PC-3 (cell line): ENCODE results near the gene BNIP3. TPM values are rescaled to one million over a fixed set of nuclear protein-coding genes. Genes with fewer than 3 reads are reported as not detected.
A peak's percentile ranks its signal among the peaks of the same experiment; 100 is the strongest.
"Not testable (repeated sequence)": the region's sequence is repeated elsewhere in the genome, so short reads cannot be mapped to it uniquely, and the experiment has no call there.

Source experiments
- ATAC-seq: fragments of 200-7000 bp; cut with Tn5 transposase; 2 replicates; pipeline ENCODE4 v1.9.1; 2020; ENCODE audit warnings: mild to moderate bottlenecking, moderate library complexity
- BruUV-seq: library from RNA; stranded (reverse); fragments of 400-500 nt; replicated peaks from 2 replicates; lab custom pipeline; 2021; lab: Mats Ljungman, UMichigan
- CTCF ChIA-PET: fragments of 300-600 bp; sonication (Branson Sonifier 250); formaldehyde crosslinking; loops from one replicate; lab custom pipeline; 2022; ENCODE audit warnings: antibody characterized with exemption; lab: Charles Lee
- POLR2A ChIA-PET: fragments of 300-600 bp; sonication (Branson Sonifier 250); formaldehyde crosslinking; loops from one replicate; lab custom pipeline; 2022; ENCODE audit warnings: antibody characterized with exemption; ENCODE audit not compliant: unreplicated experiment; lab: Charles Lee
- DNase-seq: peaks from one replicate; pipeline ENCODE4 v3.0.0-alpha.2; 2015
- H2AFZ ChIP-seq: fragments of 300-600 bp; sonication (generic); 2 replicates; pipeline ENCODE4 v1.6.0; 2016; ENCODE audit warnings: antibody characterized with exemption, low read length
- H3F3A ChIP-seq: fragments of 300-600 bp; sonication (generic); one replicate; pipeline ENCODE4 v1.6.0; 2017; ENCODE audit warnings: antibody characterized with exemption, low read length, control low read depth, mild to moderate bottlenecking; ENCODE audit not compliant: unreplicated experiment
- H3K27ac ChIP-seq: fragments of 300-600 bp; sonication (generic); 2 replicates; pipeline ENCODE4 v1.5.1; 2016; ENCODE audit warnings: mild to moderate bottlenecking, low read length
- H3K27me3 ChIP-seq: fragments of 300-600 bp; sonication (generic); 2 replicates; pipeline ENCODE4 v1.6.1; 2016; ENCODE audit warnings: low read length, mixed read lengths
- H3K36me3 ChIP-seq: fragments of 300-600 bp; sonication (generic); 2 replicates; pipeline ENCODE4 v1.6.1; 2016; ENCODE audit warnings: low read depth, mixed run types, low read length, mixed read lengths
- H3K4me1 ChIP-seq: fragments of 300-600 bp; sonication (generic); 2 replicates; pipeline ENCODE4 v1.5.1; 2016; ENCODE audit warnings: low read length; ENCODE audit not compliant: insufficient read depth
- H3K4me2 ChIP-seq: fragments of 300-600 bp; sonication (generic); 2 replicates; pipeline ENCODE4 v1.6.0; 2016; ENCODE audit warnings: low read length
- H3K4me3 ChIP-seq: fragments of 300-600 bp; sonication (generic); 2 replicates; pipeline ENCODE4 v1.5.1; 2016; ENCODE audit warnings: mild to moderate bottlenecking, low read length, mixed read lengths
- H3K79me2 ChIP-seq: fragments of 300-600 bp; sonication (generic); 2 replicates; pipeline ENCODE4 v1.6.1; 2017; ENCODE audit warnings: low read length, mixed read lengths
- H3K9ac ChIP-seq: fragments of 300-600 bp; sonication (generic); 2 replicates; pipeline ENCODE4 v1.6.0; 2016; ENCODE audit warnings: mild to moderate bottlenecking, low read length
- H3K9me2 ChIP-seq: fragments of 300-600 bp; sonication (generic); replicated peaks from 2 replicates; pipeline ENCODE4 v1.6.1; 2016; ENCODE audit warnings: mixed run types, low read length, mixed read lengths
- H3K9me3 ChIP-seq: fragments of 300-600 bp; sonication (generic); 2 replicates; pipeline ENCODE4 v1.6.1; 2016; ENCODE audit warnings: low read length, mixed read lengths
- H4K20me1 ChIP-seq: fragments of 300-600 bp; sonication (generic); 2 replicates; pipeline ENCODE4 v1.6.1; 2016; ENCODE audit warnings: low read length, mixed read lengths
- CTCF ChIP-seq: fragments of 300-600 bp; sonication (generic); conservative IDR thresholded peaks from 2 replicates; pipeline ENCODE4 v1.5.1; 2017; ENCODE audit warnings: antibody characterized with exemption, low read depth, mild to moderate bottlenecking, low read length
- EZH2 ChIP-seq: fragments of 300-600 bp; sonication (generic); IDR thresholded peaks from one replicate; pipeline ENCODE4 v1.6.1; 2017; ENCODE audit warnings: antibody characterized with exemption, mild to moderate bottlenecking, low read length; ENCODE audit not compliant: unreplicated experiment
- EZH2phosphoT487 ChIP-seq: fragments of 300-600 bp; sonication (generic); IDR thresholded peaks from 2 replicates; pipeline ENCODE4 v1.6.1; 2018; ENCODE audit warnings: mild to moderate bottlenecking, antibody characterized with exemption, low read length, borderline replicate concordance
- intact Hi-C: fragments of 100-400 bp; cut with micrococcal nuclease; formaldehyde crosslinking; loops from 2 replicates; pipeline ENCODE4 v1.9.0; 2023
- total RNA-seq: library from RNA; depleted of rRNA; stranded (reverse); fragments of >200 nt; gene quantifications from 2 replicates; pipeline ENCODE4 v1.2.3, GENCODE V29; 2014

BNIP3 gene
- total RNA-seq, 1 experiment from 2014 or later, result 225 TPM

DNA sequence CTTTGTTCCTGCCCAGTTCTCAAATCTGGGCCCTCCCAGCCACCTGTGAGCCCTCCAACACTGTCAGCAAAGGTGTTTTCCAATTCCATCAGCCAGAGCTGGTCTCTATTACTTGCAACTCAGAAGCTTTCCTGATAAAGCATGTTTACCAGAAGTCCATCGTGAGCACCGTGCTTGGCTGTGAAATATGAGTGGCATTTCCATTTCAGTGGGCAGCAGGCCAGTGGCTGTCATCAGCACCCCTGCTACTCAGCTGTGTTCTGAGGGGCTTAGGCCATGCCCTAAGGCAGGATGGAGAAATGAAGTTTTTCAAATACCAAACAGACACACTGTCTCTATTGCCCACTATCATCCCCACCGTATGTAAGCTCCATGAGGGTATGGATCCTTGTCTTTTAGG is 12.7 kb upstream of the BNIP3 start:
- intact Hi-C loops, result no loop called here
- Histone ChIP-seq H3K79me2 (no peaks in the 10 kb centered on the region), H3K36me3 (no peaks in the 10 kb centered on the region), H3K4me1 (peaks cover 7% of the 10 kb centered on the region; the same call in 1 of the 2 replicates), H3K9me2 (no peaks in the 10 kb centered on the region), H3K9me3 (no peaks in the 10 kb centered on the region), H3K4me2 (no peak overlapping the region), H3K27me3 (no peaks in the 10 kb centered on the region), H2AFZ (no peak overlapping the region), H3F3A (no peaks in the 10 kb centered on the region), H3K9ac (no peak overlapping the region), H3K27ac (no peak overlapping the region), H3K4me3 (no peak overlapping the region), H4K20me1 (no peaks in the 10 kb centered on the region)
- POLR2A ChIA-PET, result no interaction called here
- no peak for ATAC-seq
- no TSS peak for BruUV-seq
- CTCF ChIA-PET, result no interaction called here
- TF ChIP-seq EZH2phosphoT487 (no peak), EZH2 (no peak), CTCF (no peak)
- DNase-seq, result no peak

GRCh38 chr10:131993275-131993674 is 11.6 kb upstream of the BNIP3 start:
- H3F3A ChIP-seq, result no peaks in the 10 kb centered on the region
- H3K27ac ChIP-seq, result no peak overlapping the region
- peak overlapping the region; percentile 57 for H2AFZ ChIP-seq
- DNase-seq (no peak), ATAC-seq (peak; percentile 22)
- CTCF ChIA-PET, result no interaction called here
- no peak overlapping the region for H3K9ac ChIP-seq
- H3K4me3 ChIP-seq, result peak overlapping the region; percentile 51; the same call in 1 of the 2 replicates
- H3K79me2 ChIP-seq, result no peaks in the 10 kb centered on the region
- POLR2A ChIA-PET, result no interaction called here
- BruUV-seq, result no TSS peak
- no peaks in the 10 kb centered on the region for H4K20me1 ChIP-seq
- TF ChIP-seq EZH2phosphoT487, result no peak
- TF ChIP-seq EZH2, result no peak
- TF ChIP-seq CTCF, result no peak
- peaks cover 7% of the 10 kb centered on the region; the same call in 1 of the 2 replicates for H3K4me1 ChIP-seq
- no peaks in the 10 kb centered on the region for H3K9me2 ChIP-seq
- intact Hi-C loops, result no loop called here
- no peaks in the 10 kb centered on the region for H3K9me3 ChIP-seq
- H3K36me3 ChIP-seq, result no peaks in the 10 kb centered on the region
- H3K4me2 ChIP-seq, result peak overlapping the region; percentile 76
- H3K27me3 ChIP-seq, result no peaks in the 10 kb centered on the region

- Histone ChIP-seq H3K9ac (no peak overlapping the region), H3K9me3 (no peaks in the 10 kb centered on the region), H3K9me2 (no peaks in the 10 kb centered on the region), H3K4me3 (no peak overlapping the region), H3K4me1 (no peaks in the 10 kb centered on the region), H2AFZ (no peak overlapping the region), H3K36me3 (no peaks in the 10 kb centered on the region), H3K4me2 (no peak overlapping the region), H3K27ac (no peak overlapping the region), H3K79me2 (no peaks in the 10 kb centered on the region), H3F3A (no peaks in the 10 kb centered on the region), H3K27me3 (no peaks in the 10 kb centered on the region), H4K20me1 (no peaks in the 10 kb centered on the region)
- ChIA-PET CTCF (no interaction called here), POLR2A (no interaction called here)
- ATAC-seq (no peak), DNase-seq (no peak)
- no TSS peak for BruUV-seq
- intact Hi-C loops, result no loop called here
- no peak for TF ChIP-seq CTCF
- no peak for TF ChIP-seq EZH2
- no peak for TF ChIP-seq EZH2phosphoT487
Measured at GRCh38 chr10:131991726-131992125, 10.0 kb upstream of the BNIP3 start.

- POLR2A ChIA-PET, H3K9me2 ChIP-seq, CTCF ChIA-PET, H3K9ac ChIP-seq, intact Hi-C loops, H3K27ac ChIP-seq, H3K79me2 ChIP-seq, H2AFZ ChIP-seq, H4K20me1 ChIP-seq, ATAC-seq, BruUV-seq, H3K36me3 ChIP-seq, H3K27me3 ChIP-seq, H3K9me3 ChIP-seq, DNase-seq, H3K4me3 ChIP-seq, H3F3A ChIP-seq, H3K4me2 ChIP-seq: not testable (repeated sequence)
- H3K4me1 ChIP-seq, result peaks cover 14% of the 10 kb centered on the region
Measured at GRCh38 chr10:131987786-131988185, 6.1 kb upstream of the BNIP3 start.
